Gastrocnemius medialis (tissue), 4 donors: ENCODE results near the gene ZNF598. TPM values are rescaled to one million over a fixed set of nuclear protein-coding genes. Genes with fewer than 3 reads are reported as not detected.

Experiments used
- ATAC-seq, 2 donors: fragments of 150-250 bp; one replicate each; pipeline ENCODE4 v1.9.1; 2016
- DNase-seq, 2 donors: peaks; one replicate each; pipeline ENCODE4 v3.0.0-alpha.2; 2019
- H3K27ac ChIP-seq, 4 donors: fragments of 200-600 bp; sonication (generic); 1 replicate in 1 of 4; 2 replicates in 3 of 4; pipeline ENCODE4 v1.5.1; 2016 to 2018; ENCODE audit warnings: mild to moderate bottlenecking in 2 of 4, moderate library complexity in 1 of 4
- H3K27me3 ChIP-seq, 3 donors: fragments of 200-600 bp; sonication (generic) in 2 of 3; 1 replicate in 1 of 3; 2 replicates in 2 of 3; pipeline versions ENCODE4 v1.5.1 to v1.6.0; 2016 to 2019; ENCODE audit warnings: mild to moderate bottlenecking in 1 of 3, moderate library complexity in 1 of 3
- H3K36me3 ChIP-seq, 2 donors: fragments of 200-600 bp; sonication (generic) in 1 of 2; one replicate each; pipeline ENCODE4 v1.5.1; 2017 to 2018
- H3K4me1 ChIP-seq, 2 donors: fragments of 200-600 bp; sonication (generic) in 1 of 2; one replicate each; pipeline ENCODE4 v1.5.1; 2016 to 2017; ENCODE audit warnings: mild to moderate bottlenecking in 2 of 2
- H3K4me3 ChIP-seq, 4 donors: fragments of 200-600 bp; sonication (generic) in 3 of 4; 1 replicate in 1 of 4; 2 replicates in 3 of 4; pipeline ENCODE4 v1.5.1; 2016 to 2019; ENCODE audit warnings: mild to moderate bottlenecking in 2 of 4
- H3K9me3 ChIP-seq, 3 donors: fragments of 200-600 bp; sonication (generic) in 2 of 3; 1 replicate in 1 of 3; 2 replicates in 2 of 3; pipeline ENCODE4 v1.5.1; 2016 to 2019
- POLR2A ChIP-seq, 2 donors: fragments of 450-650 bp; IDR thresholded peaks; one replicate each; pipeline ENCODE4 v1.6.1; 2017; ENCODE audit warnings: antibody characterized with exemption in 2 of 2, mild to moderate bottlenecking in 2 of 2, moderate library complexity in 2 of 2
- in situ Hi-C, 4 donors: fragments of 200-750 bp; cut with MboI; loops; one replicate each; pipeline versions ENCODE4 v1.15.0 to v1.8.0; 2017; ENCODE audit warnings: low sequenced_read_pairs in 4 of 4
- intact Hi-C: fragments of 100-400 bp; cut with DNase I; formaldehyde crosslinking; loops from one replicate; pipeline ENCODE4 v1.15.1; 2023; ENCODE audit warnings: low total_unique reads
- total RNA-seq, 4 donors: library from RNA; depleted of rRNA; stranded (reverse); fragments of >200 nt; gene quantifications; one replicate each; pipeline versions ENCODE4 v1.1.0 to v1.2.3, GENCODE V29; 2016
- TF ChIP-seq, protein P1 (sequence below), 5 experiments: fragments of 450-650 bp in 3 of 5; fragments of 200-600 bp in 2 of 5; sonication (generic) in 2 of 5; IDR thresholded peaks in 4 of 5; conservative IDR thresholded peaks in 1 of 5; 1 replicate in 4 of 5; 2 replicates in 1 of 5; pipeline ENCODE4 v1.5.1; 2016 to 2019; ENCODE audit warnings: antibody characterized with exemption in 5 of 5, mild to moderate bottlenecking in 3 of 5, moderate library complexity in 3 of 5

ZNF598 gene
- total RNA-seq, 4 donors from 2014 or later: 57.0 to 92.2 (median 75.4) TPM

DNA sequence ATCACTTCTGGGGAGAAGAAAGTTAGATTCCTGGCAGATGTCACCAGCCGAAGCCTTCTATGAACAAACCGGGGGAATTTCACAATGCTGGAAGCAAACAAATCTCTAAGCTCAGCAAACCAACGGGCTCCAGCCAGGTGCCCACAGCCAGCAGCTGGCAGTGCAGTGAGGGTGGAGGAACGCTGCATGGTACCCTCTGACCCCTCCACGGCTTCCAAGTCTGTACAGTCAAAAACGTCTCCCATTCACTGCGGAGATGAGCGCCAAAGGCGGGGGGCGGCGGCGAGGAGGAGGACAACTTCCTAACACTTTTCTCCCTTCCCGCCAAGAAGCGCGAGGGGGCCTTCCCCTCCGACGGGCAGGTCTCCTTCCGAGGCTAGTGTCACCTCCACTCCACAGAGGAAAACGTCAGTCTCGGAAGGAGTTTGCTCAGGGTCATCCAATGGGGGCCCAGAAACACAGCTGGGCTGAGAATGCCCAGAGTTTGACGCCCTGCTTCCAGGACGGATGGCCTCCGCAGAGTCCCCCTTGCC lies 924 bp downstream of the ZNF598 start:
- intact Hi-C loops (loop anchor here (1.0 to 10.0 kb wide), 3 partner anchors 37 to 526 kb away; partner anchors contain the start of genes CEMP1, PDPK1 and RNPS1), in situ Hi-C loops (no loop called here)
- no peaks in the 10 kb centered on the region for H3K36me3 ChIP-seq
- DNase-seq: peak in 1 of 2 donors; percentile 41
- no peaks in the 10 kb centered on the region for H3K9me3 ChIP-seq
- peak overlapping the region; percentile 76 to 99 (median 95) for H3K27ac ChIP-seq
- H3K4me1 ChIP-seq: peaks cover 50 to 58% of the 10 kb centered on the region in 2 donors
- peak in 1 of 2 donors; percentile 34 for TF ChIP-seq POLR2A (IDR thresholded peaks at IDR 0.05)
- TF ChIP-seq, protein P1, sequence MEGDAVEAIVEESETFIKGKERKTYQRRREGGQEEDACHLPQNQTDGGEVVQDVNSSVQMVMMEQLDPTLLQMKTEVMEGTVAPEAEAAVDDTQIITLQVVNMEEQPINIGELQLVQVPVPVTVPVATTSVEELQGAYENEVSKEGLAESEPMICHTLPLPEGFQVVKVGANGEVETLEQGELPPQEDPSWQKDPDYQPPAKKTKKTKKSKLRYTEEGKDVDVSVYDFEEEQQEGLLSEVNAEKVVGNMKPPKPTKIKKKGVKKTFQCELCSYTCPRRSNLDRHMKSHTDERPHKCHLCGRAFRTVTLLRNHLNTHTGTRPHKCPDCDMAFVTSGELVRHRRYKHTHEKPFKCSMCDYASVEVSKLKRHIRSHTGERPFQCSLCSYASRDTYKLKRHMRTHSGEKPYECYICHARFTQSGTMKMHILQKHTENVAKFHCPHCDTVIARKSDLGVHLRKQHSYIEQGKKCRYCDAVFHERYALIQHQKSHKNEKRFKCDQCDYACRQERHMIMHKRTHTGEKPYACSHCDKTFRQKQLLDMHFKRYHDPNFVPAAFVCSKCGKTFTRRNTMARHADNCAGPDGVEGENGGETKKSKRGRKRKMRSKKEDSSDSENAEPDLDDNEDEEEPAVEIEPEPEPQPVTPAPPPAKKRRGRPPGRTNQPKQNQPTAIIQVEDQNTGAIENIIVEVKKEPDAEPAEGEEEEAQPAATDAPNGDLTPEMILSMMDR (IDR thresholded peaks at IDR 0.05 in 4 of 5, conservative IDR thresholded peaks at IDR 0.05 in 1 of 5): no peak
- peak overlapping the region; percentile 63 to 89 (median 77) for H3K4me3 ChIP-seq
- no peak for ATAC-seq
- H3K27me3 ChIP-seq: no peaks in the 10 kb centered on the region

DNA sequence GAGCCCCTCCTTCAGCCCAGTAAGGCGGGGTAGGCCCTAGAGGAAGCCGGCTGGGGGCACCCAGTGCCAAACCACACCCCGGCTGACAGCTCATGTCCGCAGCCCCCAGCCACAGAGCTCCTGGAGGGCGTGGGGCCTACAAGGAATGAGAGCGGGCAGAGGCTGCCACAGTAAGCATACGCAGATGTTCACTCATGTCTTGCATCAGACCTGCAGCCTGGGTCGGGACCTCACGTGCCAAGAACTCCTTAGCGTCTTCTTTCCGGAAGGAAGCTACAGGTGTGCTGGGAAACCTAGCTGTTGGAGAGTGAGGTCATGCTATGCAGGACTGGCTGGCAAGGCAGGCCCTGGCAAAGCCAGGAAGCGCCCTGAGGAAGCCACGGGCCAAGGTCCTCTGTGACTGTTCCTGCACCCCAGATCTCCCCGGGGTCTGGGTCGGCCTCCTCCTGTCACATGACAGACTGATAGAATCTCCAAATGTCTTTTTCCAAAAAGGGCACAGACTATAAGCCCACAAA lies 1.6 kb downstream of the ZNF598 start:
- Histone ChIP-seq H3K27ac (peak overlapping the region in 2 of 4 donors; percentile 76 to 99), H3K4me3 (peak overlapping the region in 3 of 4 donors; percentile 63 to 78 (median 76)), H3K27me3 (no peaks in the 10 kb centered on the region), H3K36me3 (peaks cover 0 to 3% of the 10 kb centered on the region in 2 donors), H3K4me1 (peaks cover 52 to 64% of the 10 kb centered on the region in 2 donors), H3K9me3 (no peaks in the 10 kb centered on the region)
- in situ Hi-C loops (no loop called here), intact Hi-C loops (loop anchor here (5.0 to 10.0 kb wide), 2 partner anchors 259 to 527 kb away; partner anchors contain the start of genes CEMP1, PDPK1 and RNPS1)
- DNase-seq (peak in 1 of 2 donors; percentile 45), ATAC-seq (no peak)
- TF ChIP-seq POLR2A (IDR thresholded peaks at IDR 0.05): no peak
- TF ChIP-seq, protein P1 (IDR thresholded peaks at IDR 0.05 in 4 of 5, conservative IDR thresholded peaks at IDR 0.05 in 1 of 5): no peak

DNA sequence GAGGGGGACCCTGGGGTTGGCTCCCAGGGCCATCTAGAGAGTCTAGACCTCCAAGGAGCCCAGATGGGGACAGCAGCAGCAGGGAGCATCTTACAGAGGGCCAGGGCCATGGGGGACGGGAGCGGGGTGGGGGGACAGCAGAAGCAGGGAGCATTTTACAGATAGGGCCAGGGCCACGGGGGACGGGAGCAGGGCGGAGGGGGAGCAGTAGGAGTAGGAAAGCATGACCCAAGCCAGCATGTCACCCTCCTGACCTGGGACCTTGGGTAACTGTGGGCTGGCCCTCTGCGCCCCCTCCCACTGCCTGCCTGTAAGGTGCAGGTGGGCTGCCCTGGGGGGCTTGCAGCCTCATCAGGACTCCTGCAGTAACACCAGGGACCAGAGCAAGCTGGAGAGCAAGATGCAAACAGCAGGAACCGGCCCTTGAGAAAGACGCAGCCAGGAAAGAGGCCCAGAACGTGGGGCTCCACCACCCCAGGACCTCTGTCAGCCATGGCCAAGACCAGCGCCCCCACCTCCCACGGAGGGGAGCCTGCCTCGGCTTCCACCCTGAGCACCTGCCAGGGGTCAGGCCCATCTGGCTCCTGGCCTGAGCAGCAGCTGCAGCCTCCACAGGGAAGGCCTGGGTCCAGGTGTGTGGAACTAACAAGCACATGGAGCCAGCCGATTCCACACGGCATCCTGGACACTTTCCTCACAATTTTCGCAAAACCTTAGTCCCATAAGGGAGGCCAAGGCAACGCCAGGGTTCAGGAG lies 2.4 kb downstream of the ZNF598 start:
- Histone ChIP-seq H3K4me3 (peak overlapping the region in 2 of 4 donors; percentile 38 to 78), H3K36me3 (peaks cover 0 to 11% of the 10 kb centered on the region in 2 donors)

DNA sequence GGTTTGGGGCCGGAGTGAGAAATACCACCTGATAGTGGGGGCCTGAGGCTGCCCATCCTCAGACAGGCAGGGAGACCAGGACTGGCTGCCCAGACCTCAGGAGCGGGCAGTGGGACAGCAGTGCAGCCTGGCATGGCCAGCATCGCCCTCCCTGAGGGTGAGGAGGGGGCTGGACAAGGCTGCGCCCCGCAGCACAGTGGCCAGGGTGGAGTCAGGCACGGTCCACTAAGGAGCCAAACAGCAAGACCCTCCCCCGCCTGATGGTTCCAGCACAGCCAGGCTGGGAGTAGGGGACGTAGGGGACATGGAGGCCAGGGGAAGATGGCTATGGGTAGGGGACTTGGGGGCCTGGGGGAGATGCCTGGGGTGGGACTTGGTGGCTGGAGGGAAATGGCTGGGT lies 3.3 kb downstream of the ZNF598 start:
- DNase-seq: no peak
- Histone ChIP-seq H3K27ac (no peak overlapping the region), H3K4me3 (no peak overlapping the region), H3K9me3 (no peaks in the 10 kb centered on the region), H3K4me1 (peaks cover 52 to 64% of the 10 kb centered on the region in 2 donors), H3K27me3 (no peaks in the 10 kb centered on the region), H3K36me3 (peaks cover 0 to 20% of the 10 kb centered on the region in 2 donors)
- in situ Hi-C loops: no loop called here
- no peak for ATAC-seq
- TF ChIP-seq, protein P1 (IDR thresholded peaks at IDR 0.05 in 4 of 5, conservative IDR thresholded peaks at IDR 0.05 in 1 of 5): no peak
- TF ChIP-seq POLR2A (IDR thresholded peaks at IDR 0.05): no peak
- intact Hi-C loops: loop anchor here (5.0 to 10.0 kb wide), 2 partner anchors 261 to 528 kb away; partner anchors contain the start of genes CEMP1, PDPK1 and RNPS1

More for the DNA sequence above, 2.4 kb downstream of the ZNF598 start:
- DNase-seq (no peak), ATAC-seq (no peak)
- intact Hi-C loops: loop anchor here (5.0 to 10.0 kb wide), 2 partner anchors 260 to 528 kb away; partner anchors contain the start of genes CEMP1, PDPK1 and RNPS1
- Histone ChIP-seq H3K9me3 (no peaks in the 10 kb centered on the region), H3K4me1 (peaks cover 52 to 64% of the 10 kb centered on the region in 2 donors), H3K27ac (peak overlapping the region in 1 of 4 donors; percentile 37), H3K27me3 (no peaks in the 10 kb centered on the region)
- TF ChIP-seq, protein P1 (IDR thresholded peaks at IDR 0.05 in 4 of 5, conservative IDR thresholded peaks at IDR 0.05 in 1 of 5): no peak
- no peak for TF ChIP-seq POLR2A (IDR thresholded peaks at IDR 0.05)
- in situ Hi-C loops: no loop called here
